ENCODE results near the gene HEMGN.
"Not testable (repeated sequence)": the region's sequence is repeated elsewhere in the genome, so short reads cannot be mapped to it uniquely, and the experiment has no call there.

Gene HEMGN

GRCh38 chr9:97963232-97963631 is 25.3 kb upstream of the HEMGN start:
- no peak for DNase-seq

DNA sequence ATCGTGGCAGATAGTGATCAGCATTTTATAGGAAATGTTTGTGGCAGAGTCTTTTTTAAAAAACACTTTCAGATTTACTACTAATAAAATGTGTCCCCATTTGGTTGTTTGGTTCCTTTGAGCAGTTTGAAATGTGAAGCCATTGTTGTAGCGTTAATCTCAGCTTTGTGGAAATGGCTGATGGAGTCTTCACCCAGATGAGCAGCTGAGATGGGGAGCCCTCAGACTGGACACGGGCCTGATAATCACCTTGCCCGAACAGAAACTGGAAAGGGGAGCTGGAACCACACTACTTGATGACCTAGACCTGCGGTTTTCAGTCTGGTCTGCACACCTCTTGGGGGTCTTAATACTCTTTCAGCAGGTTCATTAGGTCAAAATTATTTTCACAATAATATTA is 24.6 kb upstream of the HEMGN start:
- DNase-seq: no peak

DNA sequence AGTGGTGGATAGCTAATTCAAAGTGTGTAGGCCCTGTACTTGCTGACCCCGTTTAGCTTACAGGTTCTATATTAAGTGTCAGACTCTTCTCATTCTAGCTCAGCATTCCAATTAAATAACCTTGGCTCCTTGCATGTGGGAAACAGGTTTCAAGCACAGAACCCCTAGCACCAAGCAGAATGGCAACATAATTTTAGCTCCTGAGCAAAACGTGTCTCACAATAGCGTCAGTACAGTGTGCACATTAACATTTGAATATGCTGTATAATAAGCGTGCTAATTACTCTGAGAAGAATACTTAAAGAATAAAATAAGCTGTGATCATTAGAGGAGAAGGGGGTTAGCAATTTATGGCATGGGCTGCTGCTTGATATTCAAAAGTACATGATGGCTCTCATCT is 24.2 kb upstream of the HEMGN start:
- no peak for DNase-seq

- no peak for DNase-seq
Observed at GRCh38 chr9:97961361-97961760, 23.4 kb upstream of the HEMGN start.

DNA sequence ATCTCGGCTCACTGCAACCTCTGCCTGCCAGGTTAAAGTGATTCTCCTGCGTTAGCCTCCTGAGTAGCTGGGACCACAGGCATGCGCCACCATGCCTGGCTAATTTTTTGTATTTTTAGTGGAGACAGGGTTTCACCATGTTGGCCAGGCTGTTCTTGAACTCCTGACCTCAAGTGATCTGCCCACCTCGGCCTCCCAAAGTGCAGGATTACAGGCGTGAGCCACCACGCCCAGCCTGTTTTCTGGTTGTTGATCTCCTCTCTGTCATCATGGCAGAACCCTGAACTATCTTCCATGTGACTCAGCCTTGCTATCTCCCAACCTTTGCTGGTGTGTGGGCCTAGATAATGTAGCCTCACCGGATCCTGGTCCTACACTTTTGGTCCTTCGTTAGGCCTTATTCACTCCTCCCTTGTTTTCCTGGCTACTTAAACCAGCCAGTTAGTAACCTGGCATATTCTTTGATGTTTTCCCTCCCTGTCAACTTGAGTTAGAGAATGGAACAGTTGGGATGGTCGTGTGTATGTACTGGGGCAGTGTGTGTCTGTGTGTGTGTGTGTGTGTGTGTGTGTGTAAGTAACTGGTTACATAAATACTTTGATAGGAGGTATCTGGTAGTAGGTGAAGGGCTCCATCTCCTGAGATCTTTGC is 22.8 kb upstream of the HEMGN start:
- not testable (repeated sequence) for DNase-seq

- no peak for DNase-seq
Observed at GRCh38 chr9:97959585-97959984, 21.6 kb upstream of the HEMGN start.

GRCh38 chr9:97958812-97959511 is 21.0 kb upstream of the HEMGN start:
- DNase-seq: no peak

GRCh38 chr9:97956331-97956730 is 18.4 kb upstream of the HEMGN start:
- no peak for DNase-seq

GRCh38 chr9:97954550-97954989 is 16.6 kb upstream of the HEMGN start:
- peak; percentile 59 for DNase-seq

DNA sequence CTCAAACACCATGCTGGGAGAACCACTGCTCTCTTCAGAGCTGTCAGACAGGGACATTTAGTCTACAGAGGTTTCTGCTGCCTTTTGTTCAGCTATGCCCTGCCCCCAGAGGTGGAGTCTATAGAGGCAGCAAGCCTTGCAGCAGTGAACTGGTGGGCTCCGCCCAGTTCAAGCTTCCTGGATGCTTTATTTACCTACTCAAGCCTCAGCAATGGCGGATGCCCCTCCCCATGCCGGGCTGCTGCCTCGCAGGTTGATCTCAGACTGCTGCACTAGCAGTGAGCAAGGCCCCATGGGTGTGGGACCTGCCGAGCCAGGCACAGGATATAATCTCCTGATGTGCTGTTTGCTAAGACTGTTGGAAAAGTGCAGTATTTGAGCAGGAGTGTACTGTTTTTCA is 12.9 kb upstream of the HEMGN start:
- DNase-seq: not testable (repeated sequence)

GRCh38 chr9:97947094-97947493 is 9.1 kb upstream of the HEMGN start:
- DNase-seq: not testable (repeated sequence)

DNA sequence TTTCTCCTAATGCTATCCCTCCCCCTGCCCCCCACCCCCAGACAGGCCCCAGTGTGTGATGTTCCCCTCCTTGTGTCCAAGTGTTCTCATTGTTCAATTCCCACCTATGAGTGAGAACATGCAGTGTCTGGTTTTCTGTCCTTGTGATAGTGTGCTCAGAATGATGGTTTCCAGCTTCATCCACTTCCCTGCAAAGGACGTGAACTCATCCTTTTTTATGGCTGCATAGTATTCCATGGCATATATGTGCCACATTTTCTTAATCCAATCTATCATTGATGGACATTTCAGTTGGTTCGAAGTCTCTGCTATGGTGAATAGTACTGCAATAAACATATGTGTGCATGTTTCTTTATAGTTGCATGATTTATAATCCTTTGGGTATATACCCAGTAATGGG is 7.5 kb upstream of the HEMGN start:
- not testable (repeated sequence) for DNase-seq

- no peak for DNase-seq
Observed at GRCh38 chr9:97944612-97945011, 6.6 kb upstream of the HEMGN start.

DNA sequence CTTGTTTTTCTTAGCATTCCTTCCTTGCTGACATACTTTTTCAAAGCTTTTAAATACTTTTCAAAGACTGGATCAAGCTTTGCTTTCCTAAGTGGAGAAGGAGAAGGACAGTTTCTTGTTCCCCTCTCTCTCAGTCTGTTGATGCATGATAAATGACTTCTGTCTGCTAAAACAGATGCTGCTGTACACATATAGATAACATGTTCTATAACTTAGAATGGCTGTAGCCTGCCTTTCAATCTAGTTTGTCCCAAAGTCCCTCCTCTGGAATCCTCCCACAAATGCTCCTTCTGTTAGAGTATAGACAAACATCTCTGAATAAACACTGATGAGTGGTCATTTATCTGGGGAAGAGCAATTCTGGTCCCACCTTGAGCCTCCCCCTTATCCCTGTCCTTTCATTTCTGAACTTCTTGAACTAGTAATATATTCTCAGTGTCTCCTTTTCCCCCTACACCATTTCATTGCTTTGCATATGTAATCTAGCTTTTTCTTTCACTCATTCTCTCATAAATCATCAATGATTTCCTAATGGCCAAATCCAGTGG is 5.4 kb upstream of the HEMGN start:
- no peak for DNase-seq

- DNase-seq: no peak
Observed at GRCh38 chr9:97941323-97941722, 3.4 kb upstream of the HEMGN start.

DNA sequence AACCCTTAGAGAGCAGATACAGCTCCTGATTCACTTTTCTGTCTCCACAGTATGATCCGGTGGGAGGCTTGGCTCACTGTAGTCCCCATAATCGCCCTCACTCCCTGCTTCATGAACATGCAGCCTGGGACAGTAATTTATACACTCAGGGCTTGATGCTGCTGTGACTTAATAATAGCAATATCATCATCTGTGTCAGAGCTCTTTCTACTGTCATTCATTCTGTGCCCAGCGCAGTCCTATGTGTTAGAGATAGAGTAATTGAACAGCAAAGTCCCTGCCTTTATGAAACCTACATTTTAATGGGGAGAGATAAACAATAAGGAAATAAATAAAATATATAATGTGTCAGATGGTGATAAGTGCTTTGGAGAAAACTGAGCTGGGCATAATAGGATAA is 2.8 kb upstream of the HEMGN start:
- no peak for DNase-seq

GRCh38 chr9:97940233-97940632 is 2.3 kb upstream of the HEMGN start:
- DNase-seq: no peak

- DNase-seq: no peak
Observed at GRCh38 chr9:97936998-97937397, 974 bp downstream of the HEMGN start.

- no peak for DNase-seq
Observed at GRCh38 chr9:97935276-97935675, 2.7 kb downstream of the HEMGN start.

DNA sequence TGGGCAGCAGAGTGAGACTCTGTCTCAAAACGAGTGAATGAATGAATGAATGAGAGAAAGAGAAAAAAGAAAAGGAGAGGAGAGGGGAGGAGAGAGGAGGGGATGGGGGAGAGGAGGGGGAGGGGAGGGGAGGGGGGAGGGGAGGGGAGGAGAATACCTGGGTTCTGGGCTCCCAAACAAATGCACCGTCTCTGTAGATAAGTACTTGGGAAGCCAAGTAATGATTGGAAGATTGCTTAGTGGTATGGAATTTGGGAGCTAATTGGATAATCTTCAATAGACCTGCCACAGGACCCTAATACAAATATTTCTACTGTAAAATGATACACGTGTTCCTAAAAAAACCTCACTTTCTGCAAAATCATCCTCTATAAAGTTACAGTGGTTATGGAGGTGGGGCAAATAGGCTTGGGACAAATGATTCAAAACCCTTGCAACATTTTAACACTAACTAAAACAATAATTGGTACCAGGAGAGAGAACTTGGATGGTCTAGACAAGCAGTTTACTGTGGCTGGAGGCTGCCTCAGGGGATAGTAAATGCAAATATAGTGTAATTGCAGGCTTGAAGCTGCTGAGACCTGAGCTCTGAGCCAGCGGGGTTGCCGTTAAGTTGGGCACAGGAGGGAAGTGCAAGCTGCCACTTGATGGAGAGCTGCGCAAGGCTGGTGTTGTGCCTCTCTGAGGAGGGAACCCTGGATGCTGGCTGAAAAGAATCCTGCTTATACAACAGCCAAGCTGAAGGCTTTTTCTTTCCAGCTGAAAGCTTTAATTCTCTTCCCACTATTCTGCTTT is 3.5 kb downstream of the HEMGN start:
- DNase-seq: no peak

GRCh38 chr9:97933297-97933998 is 4.5 kb downstream of the HEMGN start:
- no peak for DNase-seq

DNA sequence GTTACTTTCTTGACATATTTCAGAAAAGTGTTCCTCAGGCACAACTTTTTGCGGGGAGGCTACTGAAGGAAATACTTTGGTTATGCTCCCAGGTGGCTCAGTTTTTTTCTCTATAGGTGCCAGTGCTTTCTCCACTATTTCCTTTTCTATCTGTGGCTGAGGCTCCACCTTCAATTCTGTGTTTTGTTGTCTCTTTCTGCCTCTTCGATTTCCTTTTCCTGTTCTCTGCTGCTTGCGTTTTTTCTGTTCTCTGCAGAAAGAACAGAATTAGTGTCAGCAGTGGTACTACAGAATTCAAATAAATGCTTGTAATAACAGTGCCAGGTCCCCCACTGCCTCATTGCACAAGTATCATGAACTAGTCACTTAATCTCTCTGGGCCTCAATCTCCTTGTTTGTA is 7.0 kb downstream of the HEMGN start:
- DNase-seq: no peak

Measured in activated CD4-positive, alpha-beta T cell treated with anti-CD3 and anti-CD28 coated beads, Interleukin-2, amount 50 U/mL, for 16 hours (primary cell).